DMS79 treated with DMSO at 0.1 percent for 48 hours (cell line): Measurements from ENCODE around the gene FBF1.
A peak's percentile ranks its signal among the peaks of the same experiment; 100 is the strongest.
"Not testable (repeated sequence)": the region's sequence is repeated elsewhere in the genome, so short reads cannot be mapped to it uniquely, and the experiment has no call there.

Experiments used
- DNase-seq: peaks from one replicate; lab custom pipeline; 2025; lab: John Stamatoyannopoulos, UW

Gene FBF1, protein sequence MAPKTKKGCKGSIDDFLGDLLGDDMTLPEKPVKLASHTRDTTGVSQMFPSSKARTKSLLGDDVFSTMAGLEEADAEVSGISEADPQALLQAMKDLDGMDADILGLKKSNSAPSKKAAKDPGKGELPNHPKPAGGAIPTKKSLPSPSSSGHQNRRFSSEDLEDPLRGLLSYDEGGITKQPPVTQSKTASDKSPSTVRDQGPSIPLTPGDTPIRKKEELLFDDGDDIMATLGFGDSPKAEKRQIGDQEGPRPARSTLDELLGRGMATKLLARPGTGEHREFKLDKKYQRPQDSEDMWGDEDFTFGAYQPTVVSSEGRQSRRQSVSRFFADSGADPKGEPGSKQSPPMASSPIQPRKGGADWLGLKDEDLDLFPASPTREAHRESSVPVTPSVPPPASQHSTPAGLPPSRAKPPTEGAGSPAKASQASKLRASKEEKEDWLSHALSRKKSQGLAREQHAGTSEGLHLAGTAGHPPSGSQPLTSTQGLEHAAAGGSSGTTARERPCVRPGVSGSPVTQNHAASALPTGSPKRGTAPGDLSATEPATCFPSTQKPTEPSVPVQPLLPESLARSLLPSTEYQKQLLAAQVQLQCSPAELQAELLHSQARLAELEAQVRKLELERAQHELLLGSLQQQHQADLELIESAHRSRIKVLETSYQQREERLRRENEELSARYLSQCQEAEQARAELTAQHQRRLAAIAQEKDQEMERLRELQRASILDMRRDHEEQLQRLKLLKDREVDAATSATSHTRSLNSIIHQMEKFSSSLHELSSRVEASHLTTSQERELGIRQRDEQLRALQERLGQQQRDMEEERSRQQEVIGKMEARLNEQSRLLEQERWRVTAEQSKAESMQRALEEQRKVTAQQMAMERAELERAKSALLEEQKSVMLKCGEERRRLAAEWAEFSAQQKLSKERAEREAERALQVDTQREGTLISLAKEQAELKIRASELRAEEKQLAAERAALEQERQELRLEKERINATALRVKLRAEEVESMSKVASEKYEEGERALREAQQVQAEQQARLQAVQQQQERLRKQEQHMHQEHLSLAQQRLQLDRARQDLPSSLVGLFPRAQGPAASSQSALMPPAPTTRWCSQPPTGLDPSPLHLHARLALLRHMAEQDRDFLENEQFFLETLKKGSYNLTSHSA

DNA sequence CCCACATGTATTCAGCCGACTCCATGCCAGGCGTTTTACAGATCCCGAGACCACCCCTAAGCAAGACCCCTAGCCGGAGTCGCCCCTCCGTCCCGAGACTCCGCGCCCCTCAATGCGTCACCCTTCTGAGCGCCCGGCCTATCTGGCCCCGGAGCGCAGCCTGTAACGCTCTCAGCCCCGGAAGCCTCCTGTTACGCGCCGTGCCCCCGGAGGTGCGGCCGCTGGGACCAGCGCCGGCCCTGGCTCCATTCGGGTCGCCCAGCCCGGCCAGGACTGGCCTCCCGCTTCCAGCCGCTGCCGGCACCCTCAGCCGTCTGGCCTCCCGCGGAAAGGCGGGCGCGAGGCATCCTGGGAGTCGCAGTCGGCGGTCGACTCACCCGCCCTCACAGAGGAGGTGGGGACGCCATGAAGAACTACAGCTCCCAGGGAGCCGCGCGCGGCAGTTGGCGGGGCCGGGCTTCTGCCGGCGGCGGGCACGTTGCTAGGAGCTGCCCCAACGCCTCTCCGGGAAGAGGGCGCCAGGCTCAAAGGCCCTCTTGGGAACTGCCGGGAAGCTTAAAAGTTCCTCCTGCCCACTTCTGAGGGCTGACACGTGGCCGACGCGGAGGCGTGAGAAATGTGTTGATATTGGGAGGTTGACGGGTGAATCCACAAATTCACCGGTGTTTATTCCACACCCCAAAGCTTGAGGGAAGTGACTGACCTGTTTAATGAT is at the start of gene FBF1:
Gene FBF1 (minus strand): TSS at position 316 of the 715 bp plus-strand sequence. CDS start 2,893 bp downstream, outside the sequence.
- DNase-seq, result peak; percentile 81

DNA sequence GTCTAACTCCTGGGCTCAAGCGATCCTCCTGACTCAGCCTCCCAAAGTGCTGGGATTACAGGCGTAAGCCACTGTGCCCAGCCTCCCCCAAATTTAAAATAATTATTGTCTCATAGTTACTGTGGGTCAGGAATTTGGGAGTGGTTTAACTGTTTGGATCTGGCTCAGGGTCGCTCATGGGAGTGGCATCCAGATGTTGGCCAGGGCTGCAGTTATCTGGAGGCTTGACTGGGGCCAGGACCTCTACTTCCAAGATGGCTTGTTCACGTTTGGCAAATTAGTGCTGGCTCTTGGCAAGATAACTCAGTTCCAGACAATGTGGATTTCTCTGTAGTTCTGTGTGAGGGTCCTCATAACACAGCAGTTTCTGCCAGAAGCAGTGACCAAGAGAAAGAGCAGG is 46.2 kb upstream of the FBF1 start:
- DNase-seq, result no peak

DNA sequence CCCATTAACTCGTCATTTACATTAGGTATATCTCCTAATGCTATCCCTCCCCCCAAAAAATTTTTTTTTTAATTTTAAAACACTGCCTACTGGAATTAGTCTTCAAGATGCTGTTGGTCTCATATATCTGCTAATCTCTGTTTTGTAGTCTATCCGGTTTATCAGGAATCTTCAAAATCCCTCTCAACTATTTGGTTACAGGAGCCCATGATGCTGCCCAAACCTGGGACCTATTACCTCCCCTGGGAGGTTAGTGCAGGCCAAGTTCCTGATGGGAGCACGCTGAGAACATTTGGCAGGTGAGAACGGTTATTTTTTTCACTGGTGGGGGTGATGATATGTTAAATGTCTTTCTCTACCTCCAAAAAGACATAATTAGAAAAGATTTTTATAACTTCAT is 45.1 kb upstream of the FBF1 start:
- no peak for DNase-seq

DNA sequence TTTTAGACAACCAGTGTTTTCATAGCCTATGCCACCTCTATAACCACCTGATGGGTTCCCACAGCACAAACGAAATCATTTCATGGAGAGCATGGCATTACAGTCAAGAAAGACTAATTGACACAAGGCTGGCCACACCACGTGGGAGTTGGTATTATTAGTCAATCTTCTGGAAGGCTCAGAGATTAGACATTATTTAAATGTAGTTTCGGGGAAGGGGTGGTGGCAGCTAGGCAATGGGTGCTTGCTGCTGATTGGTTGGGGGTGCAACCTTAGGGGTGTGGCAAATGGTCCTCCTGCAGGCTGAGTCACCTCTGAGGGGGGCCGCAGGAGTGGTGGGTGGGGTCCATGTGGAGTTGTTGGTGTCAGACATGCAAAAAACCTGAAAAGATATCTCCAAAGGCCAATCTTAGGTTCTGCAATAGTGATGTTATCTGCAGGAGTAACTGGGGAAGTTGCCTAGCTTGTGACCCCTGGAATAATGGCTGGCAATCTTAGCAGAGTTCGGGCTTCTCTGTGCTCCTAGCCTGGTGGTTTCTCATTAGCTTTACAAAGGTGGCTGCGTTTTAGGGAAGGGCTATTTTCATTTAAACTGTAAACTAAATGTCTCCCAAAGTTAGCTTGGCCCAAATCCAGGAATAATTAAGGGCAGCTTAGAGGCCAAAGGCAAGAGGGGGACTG is 42.8 kb upstream of the FBF1 start:
- DNase-seq, result no peak

DNA sequence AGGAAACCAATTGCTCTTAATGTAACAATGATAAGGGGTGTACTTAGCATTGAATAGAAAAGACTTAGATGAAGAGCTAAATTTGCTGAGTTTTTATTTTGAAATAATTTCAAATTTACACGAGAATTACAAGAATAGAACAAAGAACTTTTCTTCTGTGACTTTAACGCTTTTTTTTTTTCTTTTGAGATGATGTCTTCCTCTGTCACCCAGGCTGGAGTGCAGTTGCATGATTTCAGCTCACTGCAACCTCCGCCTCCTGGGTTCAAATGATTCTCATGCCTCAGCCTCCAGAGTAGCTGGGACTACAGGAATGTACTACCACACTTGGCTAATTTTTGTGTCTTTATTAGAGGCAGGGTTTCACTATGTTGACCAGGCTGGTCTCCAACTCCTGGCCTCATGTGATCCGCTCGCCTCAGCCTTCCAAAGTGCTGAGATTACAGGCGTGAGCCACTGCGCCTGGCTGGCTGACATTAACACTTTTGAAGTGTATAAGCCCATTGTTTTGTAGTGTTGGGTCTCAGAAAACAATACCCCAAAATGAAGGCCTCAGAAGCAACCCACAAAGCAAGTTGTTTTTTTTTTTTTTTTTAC is 40.3 kb upstream of the FBF1 start:
- DNase-seq, result no peak

DNA sequence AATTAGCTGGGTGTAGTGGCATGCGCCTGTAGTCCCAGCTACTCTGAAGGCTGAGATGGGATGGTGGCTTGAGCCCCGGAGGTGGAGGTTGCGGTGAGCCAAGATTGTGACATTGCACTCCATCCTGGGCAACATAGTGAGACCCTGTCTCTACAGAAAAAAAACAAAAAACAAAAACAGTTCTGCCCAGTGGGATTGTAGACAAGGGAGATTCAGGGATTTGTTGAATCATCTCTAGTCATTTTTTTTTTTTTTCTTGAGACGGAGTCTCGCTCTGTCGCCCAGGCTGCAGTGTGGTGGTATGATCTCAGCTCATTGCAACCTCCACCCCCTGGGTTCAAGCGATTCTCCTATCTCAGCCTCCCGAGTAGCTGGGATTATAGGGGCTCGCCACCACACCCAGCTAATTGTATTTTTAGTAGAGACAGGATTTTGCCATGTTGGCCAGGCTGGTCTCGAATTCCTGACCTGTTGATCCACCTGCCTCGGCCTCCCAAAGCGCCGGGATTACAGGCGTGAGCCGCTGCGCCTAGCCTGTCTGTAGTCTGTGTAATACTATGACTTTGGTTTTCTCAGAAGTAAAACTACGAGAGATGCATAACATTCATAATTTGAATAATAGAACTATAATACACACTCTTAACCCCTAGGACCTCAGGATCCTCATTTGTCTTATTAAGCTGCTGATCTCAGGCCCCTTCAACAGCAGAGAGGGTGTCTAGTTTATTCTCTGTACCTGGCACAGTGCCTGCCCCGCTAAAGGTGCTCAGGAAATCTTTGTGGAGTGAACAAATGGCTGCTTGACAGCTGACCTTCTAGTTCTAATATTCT is 39.6 kb upstream of the FBF1 start:
- DNase-seq, result peak; percentile 12

DNA sequence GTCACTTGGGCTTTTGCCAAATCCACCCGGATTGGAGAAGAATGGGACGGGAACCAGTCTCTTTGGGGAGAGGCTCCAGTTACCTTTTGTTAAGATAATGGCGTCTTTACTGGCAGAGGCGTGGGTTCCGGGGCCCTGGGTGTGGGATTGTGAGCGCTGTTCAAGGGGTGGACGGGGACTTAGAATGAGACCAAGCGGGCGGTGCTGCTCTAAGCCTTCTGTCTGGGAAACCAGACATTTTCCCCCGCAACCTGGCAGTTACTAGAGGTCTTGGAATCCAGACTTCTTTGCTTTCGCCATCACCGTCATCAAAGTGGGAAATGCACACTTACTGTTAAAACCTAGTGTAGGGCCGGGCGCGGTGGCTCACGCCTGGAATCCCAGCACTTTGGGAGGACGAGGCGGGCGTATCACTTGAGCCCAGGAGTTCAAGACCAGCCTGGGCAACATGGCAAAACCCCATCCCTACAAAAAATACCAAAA is 38.9 kb upstream of the FBF1 start:
- DNase-seq, result no peak

DNA sequence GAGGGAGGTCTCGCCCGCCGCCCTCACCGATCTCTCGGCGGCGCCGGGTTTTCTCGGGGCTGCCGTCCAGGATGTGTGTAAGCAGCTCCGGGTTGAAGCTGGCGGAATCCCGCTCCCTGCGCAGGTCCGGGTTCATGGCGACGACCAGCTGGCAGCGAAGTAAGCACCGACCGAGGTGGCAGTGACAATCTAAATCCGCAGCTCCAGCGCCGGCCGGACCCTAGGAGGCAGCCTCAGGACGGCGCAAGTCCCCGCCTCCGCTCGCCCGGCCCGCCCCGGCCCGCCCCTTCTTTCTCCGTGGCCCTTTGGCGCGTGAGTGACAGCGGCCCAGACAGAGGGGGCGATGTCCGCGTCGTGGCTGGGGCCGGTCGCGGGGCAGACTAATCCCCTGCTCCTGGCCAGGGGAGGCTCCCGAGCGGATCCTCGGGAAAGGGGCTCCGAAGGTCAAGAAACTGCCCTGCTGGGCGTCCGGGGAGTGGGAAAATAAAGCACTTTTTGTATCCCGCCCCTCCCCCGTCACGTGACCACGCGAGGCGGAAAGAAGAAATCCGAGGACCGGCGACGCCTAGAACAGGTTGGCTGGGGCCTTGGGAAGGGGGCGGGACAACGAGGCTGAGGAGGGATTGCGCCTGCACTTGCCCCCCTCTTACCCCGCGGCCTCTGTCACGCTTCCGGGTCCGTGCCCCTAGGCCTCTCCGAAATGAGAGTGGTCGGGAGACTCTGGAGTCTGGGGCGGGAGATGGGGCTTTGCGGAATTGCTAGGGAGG is 38.3 kb upstream of the FBF1 start, which contains the start of the genes ACOX1 and TEN1:
Gene ACOX1 (minus strand): TSS at position 229 of the 767 bp plus-strand sequence. CDS start 93 bp downstream, at position 136.
Gene TEN1 (plus strand): TSS at position 303 of the 767 bp plus-strand sequence. CDS start 6,953 bp downstream, outside the sequence.
- peak; percentile 88 for DNase-seq

DNA sequence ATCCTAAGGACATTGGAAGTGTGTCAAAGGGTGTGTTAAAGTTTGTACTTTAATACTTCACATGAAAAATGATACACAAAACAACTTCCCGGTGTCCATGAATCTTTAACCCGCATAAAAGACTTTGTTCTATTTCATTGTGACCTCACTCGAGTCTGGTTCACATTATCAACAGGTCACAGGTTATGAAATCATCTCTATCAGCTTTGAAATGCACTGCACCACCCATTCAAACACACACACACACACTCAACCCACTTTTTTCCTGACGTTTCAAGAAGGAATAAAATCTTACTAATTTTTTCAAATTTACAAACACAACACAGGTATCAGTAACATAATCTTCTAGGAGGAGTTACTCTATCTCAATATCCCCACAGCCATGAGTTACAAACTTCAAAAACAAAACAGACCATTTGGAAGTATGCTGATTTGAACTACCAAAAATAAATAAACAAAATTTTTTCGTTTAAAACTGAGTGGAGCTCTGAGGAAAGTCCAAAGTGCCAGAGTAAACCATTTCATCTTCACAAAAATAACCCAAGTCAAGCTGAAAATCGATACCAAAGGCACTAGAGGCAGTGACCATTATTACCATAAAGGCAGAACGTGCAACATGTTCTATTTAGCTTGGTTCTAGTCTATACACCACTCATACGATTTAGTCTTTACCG is 35.5 kb upstream of the FBF1 start:
- DNase-seq, result no peak

DNA sequence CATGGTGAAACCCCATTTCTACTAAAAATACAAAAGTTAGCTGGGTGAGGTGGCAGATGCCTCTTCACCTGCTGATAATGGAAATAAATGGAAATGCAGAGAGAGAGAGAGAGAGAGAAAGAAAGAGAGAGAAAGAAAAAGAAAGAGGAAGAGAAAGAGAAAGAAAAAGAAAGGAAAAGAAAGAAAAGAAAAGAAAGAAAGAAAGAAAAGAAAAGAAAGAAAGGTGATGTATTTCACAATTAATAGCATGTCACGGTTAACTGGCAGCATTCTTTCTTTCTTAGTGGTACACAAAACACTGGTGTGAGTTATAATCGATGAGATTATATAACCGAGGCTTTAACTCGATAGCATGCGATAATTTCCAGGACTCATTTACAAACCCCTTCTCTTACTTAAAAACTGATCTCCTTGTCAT is 34.9 kb upstream of the FBF1 start:
- DNase-seq, result no peak

DNA sequence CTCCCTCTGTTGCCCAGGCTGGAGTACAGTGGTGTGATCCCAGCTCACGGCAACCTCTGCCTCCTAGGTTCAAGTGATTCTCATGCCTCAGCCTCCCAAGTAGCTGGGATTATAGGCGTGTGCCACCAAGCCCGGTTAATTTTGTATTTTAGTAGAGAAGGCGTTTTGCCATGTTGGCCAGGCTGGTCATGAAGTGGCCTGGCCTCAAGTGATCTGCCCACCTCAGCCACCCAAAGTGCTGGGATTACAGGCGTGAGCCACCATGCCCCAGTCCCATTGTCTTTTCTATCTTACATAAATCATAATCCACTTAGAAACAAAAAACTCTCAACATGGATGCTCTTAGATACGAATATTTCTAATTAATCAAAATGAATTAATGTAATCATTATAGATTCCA is 34.3 kb upstream of the FBF1 start:
- DNase-seq, result not testable (repeated sequence)

DNA sequence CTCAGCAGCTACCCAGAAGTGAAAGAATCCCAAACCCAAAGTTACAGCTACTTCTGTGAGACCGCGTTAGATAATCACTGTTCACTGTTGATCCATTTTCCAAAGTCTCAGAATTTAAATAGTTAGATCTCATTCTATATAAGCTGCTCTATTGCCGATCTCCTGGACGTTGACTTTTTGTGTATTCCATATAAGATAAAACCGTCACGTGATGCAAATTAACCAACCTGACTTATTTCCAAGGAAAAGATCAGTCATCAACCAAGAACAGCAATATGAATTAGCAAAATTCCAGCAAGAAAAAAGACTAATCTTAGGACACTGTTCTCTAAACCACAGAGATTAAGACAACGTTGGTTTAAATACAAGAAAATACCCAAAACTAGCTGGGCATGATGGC is 29.8 kb upstream of the FBF1 start:
- DNase-seq, result no peak

DNA sequence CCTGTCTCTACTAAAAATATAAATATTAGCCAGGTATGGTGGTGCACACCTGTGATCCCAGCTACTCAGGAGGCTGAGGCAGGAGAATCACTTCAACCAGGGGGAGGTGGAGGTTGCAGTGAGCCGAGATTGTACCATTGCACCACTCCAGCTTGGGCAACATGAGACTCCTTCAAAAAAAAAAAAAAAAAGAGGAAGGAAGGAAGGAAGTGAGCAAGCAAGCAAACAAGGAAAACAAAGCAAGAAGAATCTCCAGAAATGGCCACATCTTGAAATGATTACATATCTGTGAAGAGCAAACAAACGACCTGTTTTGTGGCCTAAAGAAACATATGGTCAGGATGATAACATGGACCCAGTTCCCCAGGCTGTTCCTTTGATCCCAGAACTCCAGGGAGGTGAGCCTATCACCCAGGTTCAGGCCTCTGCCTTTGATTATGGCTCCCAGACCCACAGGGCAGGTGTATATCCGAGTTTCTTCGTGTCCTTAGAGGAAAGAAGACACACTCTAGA is 29.2 kb upstream of the FBF1 start:
- no peak for DNase-seq

DNA sequence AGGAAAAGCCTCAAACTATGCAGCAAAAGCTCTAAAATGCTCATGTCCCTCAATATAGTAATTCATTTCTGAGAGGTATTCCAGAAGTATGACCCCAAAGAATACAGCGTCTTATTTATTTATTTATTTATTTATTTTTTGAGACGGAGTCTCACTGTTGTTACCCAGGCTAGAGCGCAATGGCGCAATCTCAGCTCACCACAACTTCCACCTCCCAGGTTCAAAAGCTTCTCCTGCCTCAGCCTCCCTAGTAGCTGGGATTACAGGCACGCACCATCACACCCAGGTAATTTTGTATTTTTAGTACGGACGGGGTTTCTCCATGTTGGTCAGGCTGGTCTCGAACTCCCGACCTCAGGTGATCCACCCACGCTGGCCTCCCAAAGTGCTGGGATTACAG is 28.2 kb upstream of the FBF1 start:
- not testable (repeated sequence) for DNase-seq

DNA sequence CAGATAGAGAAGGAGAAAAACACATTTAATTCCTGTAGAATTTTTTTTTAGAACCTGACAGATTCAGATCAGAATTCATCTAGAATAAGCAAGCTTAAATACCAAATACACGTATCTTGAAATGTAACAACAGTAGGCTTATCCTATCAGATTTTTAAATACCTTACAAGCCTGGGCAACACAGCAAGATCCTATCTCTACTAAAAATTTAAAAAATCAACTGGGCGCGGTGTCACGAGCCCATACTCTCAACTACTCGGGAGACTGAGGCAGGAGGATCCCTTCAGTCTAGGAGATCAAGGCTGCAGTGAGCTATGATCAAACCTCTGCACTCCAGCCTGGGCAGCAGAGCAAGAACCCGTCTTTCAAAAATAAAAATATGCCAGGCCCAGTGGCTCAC is 24.6 kb upstream of the FBF1 start:
- DNase-seq, result no peak

DNA sequence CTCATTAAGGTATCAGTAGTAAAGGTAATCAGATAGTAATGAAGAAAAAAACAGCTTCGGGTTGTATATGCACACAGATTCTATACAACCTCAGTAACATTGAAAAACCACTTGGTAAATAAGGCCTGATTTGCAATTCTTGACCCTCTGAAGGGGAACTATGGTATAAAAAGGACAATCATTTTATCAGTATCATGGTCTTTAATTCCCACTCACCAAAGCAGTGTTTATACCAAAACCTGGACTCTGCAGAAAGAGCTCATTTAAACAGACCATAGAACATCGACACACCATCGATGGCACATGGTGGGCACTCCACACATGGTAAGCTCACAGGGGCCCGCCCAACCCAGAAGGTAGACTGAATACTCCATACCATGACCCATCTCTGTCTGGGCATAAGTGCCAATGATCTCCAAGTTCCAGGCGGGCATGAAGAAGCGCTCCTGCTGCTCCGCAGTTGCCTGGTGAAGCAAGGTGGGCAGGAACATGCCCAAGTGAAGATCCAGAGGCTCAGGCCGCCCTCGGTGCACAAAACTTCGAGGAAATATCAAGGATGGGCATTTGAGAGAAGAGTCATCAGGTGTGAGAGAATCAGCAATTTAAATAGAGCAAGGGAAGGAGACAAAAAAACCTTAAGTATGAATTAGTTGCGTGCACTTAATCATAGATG is 19.1 kb upstream of the FBF1 start:
- DNase-seq, result no peak
